ENCODE results near the gene PACRG. TPM values are rescaled to one million over a fixed set of nuclear protein-coding genes. Genes with fewer than 3 reads are reported as not detected.

Gene PACRG
- total and polyA plus RNA-seq, 2 donors from 2014 or later = 7.4 to 20.0 TPM

- no peak overlapping the region for H3K9ac ChIP-seq (ENCODE audit: low read length in 3 of 3)
- no peaks in the 10 kb centered on the region for H3K9me3 ChIP-seq (ENCODE audit: control insufficient read depth in 2 of 3, insufficient read depth in 1 of 3, low read length in 3 of 3)
- H3K27me3 ChIP-seq (ENCODE audit: control insufficient read depth, insufficient read depth, low read length) = no peaks in the 10 kb centered on the region
- H3K36me3 ChIP-seq (ENCODE audit: control insufficient read depth in 2 of 3, insufficient read depth in 3 of 3, low read length in 3 of 3) = no peaks in the 10 kb centered on the region
- no peak for TF ChIP-seq CTCF (IDR thresholded peaks at IDR 0.05; ENCODE audit: borderline replicate concordance, extremely low read depth, insufficient read depth)
- no peak overlapping the region for H3K4me3 ChIP-seq (ENCODE audit: low read length in 3 of 3)
- intact Hi-C loops (cut with DNase I) = no loop called here
- H3K4me1 ChIP-seq (ENCODE audit: control insufficient read depth in 2 of 3, insufficient read depth in 2 of 3, low read depth in 1 of 3, low read length in 3 of 3) = no peaks in the 10 kb centered on the region
- H3K27ac ChIP-seq (ENCODE audit: low read depth in 2 of 2, low read length in 2 of 2) = no peak overlapping the region
- FAIRE-seq = no peak
- no peak for DNase-seq
These were observed 593.0 kb downstream of the PACRG start for GRCh38 chr6:163320804-163321203.

- Histone ChIP-seq H3K4me1 (ENCODE audit: control insufficient read depth in 2 of 3, insufficient read depth in 2 of 3, low read depth in 1 of 3, low read length in 3 of 3) (no peaks in the 10 kb centered on the region), H3K27me3 (ENCODE audit: control insufficient read depth, insufficient read depth, low read length) (no peaks in the 10 kb centered on the region), H3K9me3 (ENCODE audit: control insufficient read depth in 2 of 3, insufficient read depth in 1 of 3, low read length in 3 of 3) (no peaks in the 10 kb centered on the region), H3K36me3 (ENCODE audit: control insufficient read depth in 2 of 3, insufficient read depth in 3 of 3, low read length in 3 of 3) (no peaks in the 10 kb centered on the region), H3K27ac (ENCODE audit: low read depth in 2 of 2, low read length in 2 of 2) (no peak overlapping the region), H3K4me3 (ENCODE audit: low read length in 3 of 3) (no peak overlapping the region), H3K9ac (ENCODE audit: low read length in 3 of 3) (no peak overlapping the region)
- DNase-seq = no peak
- intact Hi-C loops (cut with DNase I) = no loop called here
- no peak for TF ChIP-seq CTCF (IDR thresholded peaks at IDR 0.05; ENCODE audit: borderline replicate concordance, extremely low read depth, insufficient read depth)
- no peak for FAIRE-seq
These were observed 593.9 kb downstream of the PACRG start for GRCh38 chr6:163321717-163322116.

- no peaks in the 10 kb centered on the region for H3K27me3 ChIP-seq (ENCODE audit: control insufficient read depth, insufficient read depth, low read length)
- no peak overlapping the region for H3K27ac ChIP-seq (ENCODE audit: low read depth in 2 of 2, low read length in 2 of 2)
- no peaks in the 10 kb centered on the region for H3K9me3 ChIP-seq (ENCODE audit: control insufficient read depth in 2 of 3, insufficient read depth in 1 of 3, low read length in 3 of 3)
- intact Hi-C loops (cut with DNase I) = no loop called here
- FAIRE-seq (no peak), DNase-seq (no peak)
- H3K4me3 ChIP-seq (ENCODE audit: low read length in 3 of 3) = no peak overlapping the region
- H3K36me3 ChIP-seq (ENCODE audit: control insufficient read depth in 2 of 3, insufficient read depth in 3 of 3, low read length in 3 of 3) = no peaks in the 10 kb centered on the region
- TF ChIP-seq CTCF (IDR thresholded peaks at IDR 0.05; ENCODE audit: borderline replicate concordance, extremely low read depth, insufficient read depth) = no peak
- no peak overlapping the region for H3K9ac ChIP-seq (ENCODE audit: low read length in 3 of 3)
- no peaks in the 10 kb centered on the region for H3K4me1 ChIP-seq (ENCODE audit: control insufficient read depth in 2 of 3, insufficient read depth in 2 of 3, low read depth in 1 of 3, low read length in 3 of 3)
These were observed 595.5 kb downstream of the PACRG start for GRCh38 chr6:163323274-163323673.

- H3K27ac ChIP-seq (ENCODE audit: low read depth in 2 of 2, low read length in 2 of 2) = no peak overlapping the region
- H3K9me3 ChIP-seq (ENCODE audit: control insufficient read depth in 2 of 3, insufficient read depth in 1 of 3, low read length in 3 of 3) = no peaks in the 10 kb centered on the region
- no peak overlapping the region for H3K4me3 ChIP-seq (ENCODE audit: low read length in 3 of 3)
- intact Hi-C loops (cut with DNase I) = no loop called here
- H3K4me1 ChIP-seq (ENCODE audit: control insufficient read depth in 2 of 3, insufficient read depth in 2 of 3, low read depth in 1 of 3, low read length in 3 of 3) = no peaks in the 10 kb centered on the region
- no peak for FAIRE-seq
- H3K36me3 ChIP-seq (ENCODE audit: control insufficient read depth in 2 of 3, insufficient read depth in 3 of 3, low read length in 3 of 3) = no peaks in the 10 kb centered on the region
- no peaks in the 10 kb centered on the region for H3K27me3 ChIP-seq (ENCODE audit: control insufficient read depth, insufficient read depth, low read length)
- DNase-seq = no peak
- TF ChIP-seq CTCF (IDR thresholded peaks at IDR 0.05; ENCODE audit: borderline replicate concordance, extremely low read depth, insufficient read depth) = no peak
- H3K9ac ChIP-seq (ENCODE audit: low read length in 3 of 3) = no peak overlapping the region
These were observed 595.9 kb downstream of the PACRG start for GRCh38 chr6:163323705-163324104.

Measured in kidney (tissue), 14 donors.